Colonic mucosa (tissue), 4 donors: ENCODE results near the gene ZC3H8. TPM values are rescaled to one million over a fixed set of nuclear protein-coding genes. Genes with fewer than 3 reads are reported as not detected.

Experiments used
- DNase-seq: peaks from one replicate; pipeline ENCODE4 v3.0.0-alpha.2; 2020
- H3K27ac ChIP-seq: fragments of 200-600 bp; one replicate; pipeline ENCODE4 v1.8.0; 2021
- H3K27me3 ChIP-seq: fragments of 200-600 bp; one replicate; pipeline ENCODE4 v1.8.0; 2021
- H3K36me3 ChIP-seq: fragments of 200-600 bp; one replicate; pipeline ENCODE4 v1.8.0; 2021
- H3K4me1 ChIP-seq: fragments of 200-600 bp; one replicate; pipeline ENCODE4 v1.8.0; 2021; ENCODE audit warnings: mild to moderate bottlenecking
- H3K4me3 ChIP-seq: fragments of 200-600 bp; one replicate; pipeline ENCODE4 v1.8.0; 2021
- H3K9ac ChIP-seq, 2 donors: one replicate each; pipeline ENCODE4 v1.7.0; 2013; ENCODE audit warnings: control low read depth in 2 of 2, low read depth in 2 of 2, low read length in 2 of 2
- H3K9me3 ChIP-seq: fragments of 200-600 bp; one replicate; pipeline ENCODE4 v1.8.0; 2021
- CTCF ChIP-seq: fragments of 200-600 bp; IDR thresholded peaks from one replicate; pipeline ENCODE4 v1.8.0; 2022; ENCODE audit warnings: antibody characterized with exemption, mild to moderate bottlenecking
- intact Hi-C: fragments of 100-400 bp; cut with DNase I; formaldehyde crosslinking; loops from one replicate; pipeline ENCODE4 v1.14.1; 2022
- total RNA-seq, 2 donors: library from RNA; stranded (reverse); fragmentation: NEBNext Ultra II Directional in 1 of 2; extraction: Animal tissue kit (Norgen Biotek cat#: 25700) in 1 of 2; gene quantifications; one replicate each; pipeline ENCODE4 v1.2.1, GENCODE V29; 2021
- donor health status: healthy.
- donor health status: DM: no; HTN: no; CAD: no.
- donor health status: DM: no; HTN: no; CAD: no.

The ZC3H8 gene
- total RNA-seq, 2 donors from 2014 or later = 5.9 to 8.1 TPM

- no peak overlapping the region for H3K27ac ChIP-seq
- no peaks in the 10 kb centered on the region for H3K36me3 ChIP-seq
- H3K9me3 ChIP-seq = no peaks in the 10 kb centered on the region
- H3K9ac ChIP-seq = no peak overlapping the region
- peak; percentile 28 for DNase-seq
- H3K4me1 ChIP-seq = no peaks in the 10 kb centered on the region
- intact Hi-C loops = no loop called here
- no peak for TF ChIP-seq CTCF
- no peaks in the 10 kb centered on the region for H3K27me3 ChIP-seq
- no peak overlapping the region for H3K4me3 ChIP-seq
Observed at GRCh38 chr2:112187805-112188596, 66.8 kb downstream of the ZC3H8 start.

GRCh38 chr2:112187046-112187715 lies 67.7 kb downstream of the ZC3H8 start:
- no peak for TF ChIP-seq CTCF
- Histone ChIP-seq H3K9ac (no peak overlapping the region), H3K4me3 (no peak overlapping the region), H3K27me3 (peaks cover under 1% of the 10 kb centered on the region), H3K27ac (no peak overlapping the region), H3K4me1 (no peaks in the 10 kb centered on the region), H3K9me3 (no peaks in the 10 kb centered on the region), H3K36me3 (no peaks in the 10 kb centered on the region)
- intact Hi-C loops = no loop called here
- no peak for DNase-seq

- Histone ChIP-seq H3K27ac (no peak overlapping the region), H3K27me3 (peaks cover 8% of the 10 kb centered on the region), H3K4me1 (no peaks in the 10 kb centered on the region), H3K9ac (no peak overlapping the region), H3K36me3 (no peaks in the 10 kb centered on the region), H3K9me3 (no peaks in the 10 kb centered on the region), H3K4me3 (no peak overlapping the region)
- TF ChIP-seq CTCF = no peak
- DNase-seq = no peak
- intact Hi-C loops = no loop called here
Observed at GRCh38 chr2:112185131-112185530, 69.7 kb downstream of the ZC3H8 start.

GRCh38 chr2:112184121-112184520 lies 70.7 kb downstream of the ZC3H8 start:
- Histone ChIP-seq H3K27ac (no peak overlapping the region), H3K4me1 (no peaks in the 10 kb centered on the region), H3K36me3 (no peaks in the 10 kb centered on the region), H3K9me3 (no peaks in the 10 kb centered on the region), H3K4me3 (no peak overlapping the region), H3K27me3 (peaks cover 8% of the 10 kb centered on the region), H3K9ac (no peak overlapping the region)
- TF ChIP-seq CTCF = no peak
- DNase-seq = no peak
- intact Hi-C loops = no loop called here

GRCh38 chr2:112183327-112184025 lies 71.4 kb downstream of the ZC3H8 start:
- Histone ChIP-seq H3K27me3 (peaks cover 8% of the 10 kb centered on the region), H3K9ac (no peak overlapping the region), H3K27ac (no peak overlapping the region), H3K9me3 (no peaks in the 10 kb centered on the region), H3K4me3 (no peak overlapping the region), H3K4me1 (no peaks in the 10 kb centered on the region), H3K36me3 (no peaks in the 10 kb centered on the region)
- TF ChIP-seq CTCF = no peak
- intact Hi-C loops = no loop called here
- DNase-seq = no peak
